T1000 (cell line): ENCODE results near the gene ZNF792.
"Not testable (repeated sequence)": the region's sequence is repeated elsewhere in the genome, so short reads cannot be mapped to it uniquely, and the experiment has no call there.

Experiments used
- DNase-seq: peaks from one replicate; lab custom pipeline; 2025; ENCODE audit warnings: mixed read lengths; lab: John Stamatoyannopoulos, UW

The ZNF792 gene

DNA sequence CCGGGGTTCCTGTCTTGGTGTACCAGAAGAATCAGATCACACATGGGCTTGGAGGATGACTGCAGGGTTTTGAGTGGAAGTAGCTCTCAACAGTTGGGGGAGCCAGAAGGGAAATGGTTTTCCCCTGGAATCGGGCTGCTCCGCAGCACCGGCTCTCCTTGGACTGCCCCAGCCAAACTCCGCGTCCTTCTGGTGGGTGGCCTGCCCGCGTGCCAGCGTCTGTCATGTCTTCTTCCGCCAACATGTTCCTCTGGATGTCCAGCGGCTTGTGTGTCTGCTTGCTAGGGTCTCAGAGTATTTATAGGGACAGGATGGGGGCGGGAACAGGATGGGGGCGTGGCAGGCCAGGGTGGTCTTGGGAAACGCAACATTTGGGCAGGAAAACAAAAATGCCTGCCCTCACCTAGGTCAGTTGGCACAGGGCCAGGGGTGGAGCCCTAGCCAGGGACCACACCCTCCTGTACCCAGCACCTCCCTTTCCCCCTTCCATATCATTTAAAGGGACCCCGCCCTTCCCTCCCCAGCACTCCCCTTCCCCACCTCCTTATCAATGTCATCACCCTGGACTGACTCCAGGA, 38.7 kb downstream of the ZNF792 start:
- no peak for DNase-seq

DNA sequence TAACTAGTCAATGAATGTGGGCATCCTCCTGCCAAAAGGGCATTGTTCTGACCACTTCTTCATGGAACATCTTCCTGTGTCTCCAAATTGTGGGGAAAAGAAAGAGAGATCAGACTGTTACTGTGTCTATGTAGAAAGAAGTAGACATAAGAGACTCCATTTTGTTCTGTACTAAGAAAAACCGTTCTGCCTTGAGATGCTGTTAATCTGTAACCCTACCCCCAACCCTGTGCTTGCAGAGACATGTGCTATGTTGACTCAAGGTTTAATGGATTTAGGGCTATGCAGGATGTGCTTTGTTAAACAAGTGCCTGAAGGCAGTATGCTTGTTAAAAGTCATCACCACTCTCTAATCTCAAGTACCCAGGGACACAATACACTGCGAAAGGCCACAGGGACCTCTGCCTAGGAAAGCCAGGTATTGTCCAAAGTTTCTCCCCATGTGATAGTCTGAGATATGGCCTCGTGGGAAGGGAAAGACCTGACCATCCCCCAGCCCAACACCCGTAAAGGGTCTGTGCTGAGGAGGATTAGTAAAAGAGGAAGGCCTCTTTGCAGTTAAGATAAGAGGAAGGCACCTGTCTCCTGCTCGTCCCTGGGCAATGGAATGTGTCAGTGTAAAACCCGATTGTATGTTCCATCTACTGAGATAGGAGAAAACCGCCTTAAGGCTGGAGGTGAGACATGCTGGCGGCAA, 43.8 kb downstream of the ZNF792 start:
- not testable (repeated sequence) for DNase-seq

DNA sequence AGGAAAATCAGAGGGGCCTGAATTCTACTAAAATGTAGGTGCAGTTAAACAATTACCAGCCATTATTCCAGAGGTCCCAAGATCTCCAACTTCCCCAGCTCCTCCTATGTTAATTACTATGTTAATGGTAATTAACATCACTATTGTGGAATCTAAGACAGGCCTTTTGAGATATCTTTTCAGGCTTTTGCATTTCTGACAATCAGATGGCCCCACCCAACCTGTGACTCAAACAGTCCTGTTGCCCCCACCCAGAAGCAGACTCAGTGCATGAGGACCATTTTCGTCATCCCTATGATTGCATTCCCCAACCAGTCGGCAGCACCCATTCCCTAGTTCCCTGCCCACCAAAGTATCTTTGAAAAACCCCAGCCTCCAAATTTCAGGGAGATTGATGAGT, 45.8 kb downstream of the ZNF792 start:
- no peak for DNase-seq

DNA sequence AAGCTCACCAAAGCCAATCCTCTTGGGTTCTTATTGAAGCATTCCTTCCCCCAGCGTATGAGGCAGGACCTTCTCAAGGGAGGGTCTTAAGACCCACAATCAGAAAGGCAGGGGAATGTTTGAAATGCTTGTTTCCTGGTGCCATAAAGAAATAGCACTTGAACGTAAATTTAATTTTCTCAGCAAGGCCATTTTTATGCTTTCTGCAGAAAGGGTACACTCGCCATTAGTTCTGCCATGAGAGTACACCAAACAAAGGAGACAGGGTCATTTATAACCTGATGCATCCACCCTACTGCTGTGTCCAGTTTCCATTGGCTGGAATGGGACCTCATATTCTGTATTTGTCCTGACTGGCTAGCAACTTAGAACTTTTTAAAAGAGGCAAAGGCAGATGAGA, 46.9 kb downstream of the ZNF792 start:
- not testable (repeated sequence) for DNase-seq

DNA sequence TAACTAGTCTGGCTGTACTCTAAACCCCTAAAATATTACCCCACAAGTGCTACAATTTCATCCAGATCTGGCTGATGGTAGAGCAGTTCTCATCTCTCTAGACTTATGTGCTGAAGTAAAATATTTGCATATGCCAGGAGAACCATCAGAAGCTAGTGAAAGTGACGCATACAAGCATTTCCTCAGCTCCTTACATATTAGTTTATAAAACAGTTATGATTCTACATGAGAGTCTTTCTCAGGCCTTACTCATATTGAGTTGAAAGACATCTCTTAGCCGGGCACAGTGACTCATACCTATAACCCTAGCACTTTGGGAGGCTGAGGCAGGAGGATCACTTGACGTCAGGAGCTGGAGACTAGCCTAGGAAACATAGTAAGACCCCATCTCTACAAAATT, 53.3 kb downstream of the ZNF792 start:
- DNase-seq, result no peak
